NCI-H2171 treated with DMSO at 0.1 percent for 48 hours (cell line): ENCODE data around the gene TCF7L2.

Experiments used
- DNase-seq: peaks from one replicate; lab custom pipeline; 2025; lab: John Stamatoyannopoulos, UW

The TCF7L2 gene

GRCh38 chr10:112964482-112964881 is 14.4 kb downstream of the TCF7L2 start:
- DNase-seq, result no peak

DNA sequence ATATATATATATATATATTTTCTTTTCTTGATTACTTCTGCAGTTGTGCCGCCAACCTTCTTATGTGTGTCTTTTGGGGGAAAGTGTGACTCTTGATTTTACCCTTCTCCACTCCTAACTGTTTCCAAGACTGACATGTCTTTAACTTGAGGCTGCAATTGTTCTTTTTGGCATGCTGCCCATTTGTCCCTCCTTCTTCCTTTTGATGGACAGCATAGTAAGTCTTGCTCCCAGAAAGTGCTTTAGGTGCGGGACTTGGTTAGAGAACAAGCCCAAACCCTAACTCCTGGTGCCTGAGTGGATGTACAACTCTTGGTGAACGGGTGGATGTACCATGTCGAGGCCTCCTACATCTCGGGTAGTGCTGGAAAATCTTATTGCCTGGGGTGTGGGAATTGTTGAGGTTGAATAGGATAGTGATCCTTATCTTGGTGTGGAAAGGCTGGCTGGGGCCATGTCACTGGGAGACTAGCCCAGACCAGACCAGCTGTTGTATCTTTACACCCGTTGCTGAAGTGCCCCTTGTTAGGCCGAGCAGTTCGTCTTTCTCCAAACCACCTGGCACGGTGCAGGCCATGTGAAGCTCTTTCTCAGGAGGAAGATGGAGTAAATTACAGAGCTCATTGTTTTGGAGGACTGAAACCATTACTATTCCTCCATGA is 16.3 kb downstream of the TCF7L2 start:
- DNase-seq, result no peak

- no peak for DNase-seq
Observed at GRCh38 chr10:112967200-112967599, 17.2 kb downstream of the TCF7L2 start.

DNA sequence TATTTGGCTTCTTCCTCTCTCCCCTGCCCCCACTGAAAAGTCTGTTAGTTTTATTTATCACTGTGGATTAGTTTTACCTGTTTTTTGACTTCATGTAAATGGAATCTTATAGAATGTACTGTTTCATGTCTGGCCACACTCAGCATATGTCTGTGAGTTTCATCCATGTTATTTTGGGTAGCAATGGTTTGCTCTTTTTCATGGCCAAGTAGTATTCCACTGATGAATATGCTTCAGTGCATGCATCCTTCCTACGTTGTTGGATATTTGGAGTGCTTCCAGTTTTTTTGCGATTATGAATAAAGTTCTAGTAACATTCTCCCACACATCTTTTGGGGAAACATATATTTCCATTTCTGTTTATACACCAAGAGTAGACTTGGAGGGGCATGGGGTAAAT is 19.1 kb downstream of the TCF7L2 start:
- no peak for DNase-seq

DNA sequence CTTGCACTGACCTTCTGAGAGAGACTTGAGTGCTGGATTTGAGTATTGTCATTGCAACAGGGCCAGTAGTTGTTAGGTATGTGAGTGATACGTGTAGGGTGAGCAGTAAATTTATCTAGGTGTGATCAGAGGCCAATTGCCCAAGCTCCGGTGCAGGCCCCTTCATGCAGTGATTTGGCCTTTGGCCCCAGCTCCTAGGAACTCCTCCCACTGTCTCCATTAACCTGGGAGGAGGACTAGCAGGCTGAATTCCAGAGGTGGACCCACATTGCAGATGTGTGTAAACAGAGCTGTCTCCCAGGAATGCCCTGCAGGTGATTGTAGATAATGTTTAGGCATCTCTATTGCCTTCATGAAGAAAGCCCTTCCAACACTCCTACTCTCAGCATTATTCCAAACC is 19.5 kb downstream of the TCF7L2 start:
- no peak for DNase-seq

GRCh38 chr10:112970021-112970420 is 20.0 kb downstream of the TCF7L2 start:
- DNase-seq, result no peak

DNA sequence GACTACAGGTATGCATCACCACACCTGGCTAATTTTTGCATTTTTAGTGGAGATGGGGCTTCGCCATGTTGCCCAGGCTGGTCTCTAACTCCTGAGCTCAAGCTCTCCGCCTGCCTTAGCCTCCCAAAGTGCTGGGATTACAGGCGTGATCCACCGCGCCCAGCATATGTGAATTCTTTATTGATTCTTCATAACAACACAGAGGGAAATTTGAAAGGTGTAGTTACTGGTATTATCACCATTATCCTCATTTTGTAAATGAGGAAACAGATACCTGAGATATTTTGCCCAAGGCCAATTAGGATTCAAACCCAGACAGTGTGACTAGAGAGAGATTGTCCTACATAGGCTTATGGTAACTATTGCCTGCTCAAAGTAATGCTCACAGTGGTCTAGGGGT is 22.6 kb downstream of the TCF7L2 start:
- DNase-seq, result no peak

GRCh38 chr10:112973046-112973445 is 23.0 kb downstream of the TCF7L2 start:
- no peak for DNase-seq

GRCh38 chr10:112973805-112974204 is 23.8 kb downstream of the TCF7L2 start:
- DNase-seq, result no peak

DNA sequence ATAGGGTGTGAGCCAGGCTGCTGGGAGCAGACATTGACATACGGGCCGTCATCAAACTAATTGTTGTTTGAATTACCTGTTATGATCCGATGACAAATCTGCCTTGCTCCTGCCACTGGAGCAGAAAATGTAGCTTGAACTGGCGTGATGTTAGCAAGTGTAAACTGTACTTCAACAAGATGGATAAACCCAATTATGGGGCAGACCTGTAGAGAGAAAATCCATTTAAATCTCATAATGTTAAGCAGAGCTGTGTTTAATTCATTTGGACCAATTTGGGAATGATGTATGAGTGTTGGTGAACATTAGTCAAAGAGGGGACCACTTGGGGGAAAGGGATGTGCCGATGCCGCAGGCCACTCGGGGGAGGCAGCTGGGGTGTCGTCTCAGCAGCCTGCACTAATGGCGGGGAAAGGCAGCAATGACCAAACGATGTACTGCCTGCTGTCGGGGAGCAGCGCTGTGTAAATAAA is 27.4 kb downstream of the TCF7L2 start:
- DNase-seq, result peak; percentile 19

- DNase-seq, result no peak
Observed at GRCh38 chr10:112979927-112980326, 29.9 kb downstream of the TCF7L2 start.

DNA sequence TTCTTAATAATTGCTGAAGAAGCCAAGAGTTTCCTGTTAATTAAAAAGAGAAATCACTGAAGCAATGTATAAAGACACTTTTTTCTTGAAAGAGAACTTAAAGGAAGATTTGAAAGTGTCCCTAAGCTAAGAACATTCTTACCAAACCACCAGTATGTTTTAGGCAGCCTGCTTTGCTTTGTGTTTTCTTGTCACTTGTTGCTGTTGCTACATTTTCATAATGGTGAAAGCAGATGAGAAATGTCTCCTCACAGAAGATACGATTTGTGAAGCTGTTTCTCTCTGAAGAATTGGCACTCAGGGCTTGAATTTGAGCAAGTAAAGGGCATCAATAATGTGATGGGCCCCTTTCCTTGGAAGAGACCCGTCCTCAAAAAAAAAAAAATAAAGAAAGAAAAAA is 30.9 kb downstream of the TCF7L2 start:
- no peak for DNase-seq

- DNase-seq, result no peak
Observed at GRCh38 chr10:112981553-112981952, 31.5 kb downstream of the TCF7L2 start.

- no peak for DNase-seq
Observed at GRCh38 chr10:112983444-112984056, 33.5 kb downstream of the TCF7L2 start.

- DNase-seq, result no peak
Observed at GRCh38 chr10:112984756-112985155, 34.7 kb downstream of the TCF7L2 start.

DNA sequence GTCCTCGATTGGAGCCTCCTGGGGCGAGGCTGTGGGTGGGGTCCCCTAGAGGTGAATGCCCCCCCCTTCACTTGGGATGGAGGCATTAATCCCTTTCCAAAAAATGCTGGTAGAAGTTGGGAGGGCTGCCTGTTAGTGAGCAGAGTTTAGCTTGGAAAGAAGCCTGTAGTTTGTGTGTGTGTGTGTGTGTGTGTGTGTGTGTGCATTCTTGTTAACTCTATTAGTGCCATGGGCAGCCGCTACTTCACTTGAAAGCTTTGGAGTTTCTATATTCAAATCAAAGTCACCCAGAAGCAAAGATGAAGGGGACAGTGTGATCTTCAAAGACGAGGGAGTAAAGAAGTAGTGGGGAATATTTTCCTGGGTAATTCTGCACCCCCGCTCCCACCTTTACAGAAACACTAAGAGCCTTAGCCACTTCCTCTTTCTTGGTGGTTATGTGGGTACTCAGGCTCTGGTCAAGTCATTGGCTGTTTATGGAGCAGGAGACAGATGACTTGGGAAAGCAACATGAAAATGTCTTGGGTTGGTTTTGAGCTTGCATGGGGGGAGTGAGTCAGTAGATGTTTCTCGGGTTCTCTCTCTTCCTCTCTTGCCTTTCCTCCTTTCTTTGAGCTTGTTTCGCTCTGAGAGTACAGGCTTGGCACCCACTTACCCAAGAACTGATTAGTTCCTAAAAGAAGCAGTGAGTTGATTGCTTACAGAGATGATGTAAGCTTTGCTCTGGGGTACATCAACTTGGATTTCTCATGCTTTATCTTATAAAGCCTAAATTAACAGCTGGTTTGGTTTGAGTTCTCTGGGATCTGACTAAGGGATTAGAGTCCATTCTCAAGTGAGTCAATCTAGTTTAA is 35.9 kb downstream of the TCF7L2 start:
- DNase-seq, result no peak

DNA sequence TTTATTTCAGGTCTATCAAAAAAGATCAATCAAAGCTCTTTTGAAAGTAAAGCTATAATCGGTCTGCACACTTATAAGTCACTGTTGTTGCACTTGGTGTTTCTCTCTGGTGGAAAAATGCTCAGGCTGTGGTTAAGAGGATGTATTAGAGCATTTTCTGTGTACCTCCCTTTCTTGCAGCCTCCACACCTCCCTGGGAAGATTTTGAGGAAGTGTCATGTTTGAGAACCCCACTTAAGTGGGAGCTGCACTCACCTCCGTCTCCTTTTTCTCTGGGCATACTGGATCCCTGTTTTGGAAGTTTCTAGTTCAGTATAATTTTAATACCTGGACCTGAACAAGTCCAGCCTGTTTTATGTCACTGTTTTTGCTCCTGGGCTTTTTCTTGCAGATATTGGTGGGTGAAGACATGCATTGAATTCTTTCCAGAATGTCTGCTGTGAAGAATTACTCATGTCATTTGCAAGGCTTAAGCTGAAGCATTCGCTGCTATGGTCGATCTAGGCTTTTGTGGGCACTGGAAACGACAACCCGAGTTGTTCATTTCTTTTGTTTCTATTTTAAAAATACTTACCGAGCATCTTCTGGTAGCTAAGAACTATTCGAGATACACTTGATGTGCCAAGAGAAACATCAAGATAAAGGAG is 36.6 kb downstream of the TCF7L2 start:
- no peak for DNase-seq

GRCh38 chr10:112988839-112989406 is 38.9 kb downstream of the TCF7L2 start:
- no peak for DNase-seq

GRCh38 chr10:112989826-112990225 is 39.8 kb downstream of the TCF7L2 start:
- DNase-seq, result no peak

DNA sequence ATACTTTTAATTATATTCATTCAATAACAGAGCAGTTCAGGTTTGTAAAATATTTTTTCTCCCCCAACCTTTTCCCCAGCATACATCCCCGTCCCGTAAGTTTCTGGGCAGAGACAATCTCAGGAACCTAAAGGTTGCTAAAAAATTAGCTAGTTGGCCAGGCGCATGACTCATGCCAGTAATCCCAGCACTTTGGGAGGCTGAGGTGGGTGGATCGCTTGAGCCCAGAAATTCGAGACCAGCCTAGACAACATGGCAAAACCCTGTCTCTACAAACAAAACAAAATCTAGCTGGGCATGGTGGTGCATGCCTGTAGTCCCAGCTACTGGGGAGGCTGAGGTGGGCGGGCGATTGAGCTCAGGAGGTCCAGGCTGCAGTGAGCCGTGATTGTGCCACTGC is 40.2 kb downstream of the TCF7L2 start:
- no peak for DNase-seq

GRCh38 chr10:112991888-112992491 is 41.9 kb downstream of the TCF7L2 start:
- DNase-seq, result no peak

DNA sequence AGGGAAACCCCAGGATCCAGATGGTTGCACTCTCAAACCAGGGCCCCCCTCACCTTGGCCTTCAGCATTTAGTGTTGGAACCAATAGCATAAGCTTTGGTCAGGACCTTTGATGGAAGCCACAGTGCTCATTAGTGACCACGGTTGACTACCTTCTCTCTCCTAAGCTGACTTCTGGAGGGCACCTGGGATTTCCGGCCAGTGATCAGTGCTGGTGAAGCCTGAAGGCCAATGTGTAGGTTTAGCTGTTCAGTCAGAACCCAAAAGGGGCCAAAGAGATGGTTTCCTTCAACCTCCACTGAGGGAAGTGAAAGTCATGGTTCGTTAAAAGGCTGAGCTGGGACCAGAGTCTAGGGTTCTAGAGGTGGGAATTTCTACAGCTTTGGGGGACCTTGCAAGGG is 46.4 kb downstream of the TCF7L2 start:
- DNase-seq, result no peak
